NCI-H748 (cell line): ENCODE results near the gene SYT3.
"Not testable (repeated sequence)": the region's sequence is repeated elsewhere in the genome, so short reads cannot be mapped to it uniquely, and the experiment has no call there.

Experiments used
- DNase-seq: peaks from one replicate; lab custom pipeline; 2025; ENCODE audit not compliant: unreplicated experiment; lab: John Stamatoyannopoulos, UW

SYT3 gene

DNA sequence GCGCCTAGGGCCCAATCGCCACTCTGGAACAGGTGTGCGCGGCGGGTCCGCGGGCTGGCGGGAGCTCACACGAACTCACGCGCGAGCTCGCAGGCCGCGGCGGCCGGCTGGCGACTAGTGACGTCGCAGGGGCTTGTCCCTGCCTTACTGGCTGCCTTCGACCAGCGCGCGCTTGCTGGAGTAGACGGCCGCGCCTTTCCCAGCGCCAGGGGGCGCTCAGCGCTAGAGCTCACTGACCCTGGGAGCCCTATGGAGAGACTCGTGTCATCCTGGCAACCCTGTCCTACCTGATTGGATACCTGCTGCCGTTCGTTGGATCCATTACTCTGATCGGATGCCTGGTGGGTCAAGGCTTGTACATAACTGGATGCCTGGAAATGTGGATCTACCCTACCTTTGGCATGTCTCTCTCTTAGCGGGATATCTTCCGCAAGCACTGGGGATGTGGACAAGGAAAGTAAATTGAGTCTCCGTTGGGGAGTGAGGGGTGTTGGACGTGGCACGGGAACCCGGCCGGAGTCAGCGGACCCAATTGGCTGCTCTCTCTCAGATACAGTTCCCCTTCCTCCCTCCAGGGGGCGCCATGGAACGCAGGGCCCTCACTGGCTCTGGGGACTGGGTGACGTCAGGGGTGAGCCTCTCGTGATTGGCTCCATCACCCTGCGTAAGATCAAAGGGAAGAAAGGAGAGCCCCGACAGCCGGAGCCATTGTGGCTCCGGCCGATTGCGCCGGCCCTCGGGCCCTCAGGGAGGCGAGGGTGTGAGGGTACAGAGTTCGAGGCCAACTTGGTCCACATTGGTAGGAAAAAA, 35.2 kb downstream of the SYT3 start:
- not testable (repeated sequence) for DNase-seq

DNA sequence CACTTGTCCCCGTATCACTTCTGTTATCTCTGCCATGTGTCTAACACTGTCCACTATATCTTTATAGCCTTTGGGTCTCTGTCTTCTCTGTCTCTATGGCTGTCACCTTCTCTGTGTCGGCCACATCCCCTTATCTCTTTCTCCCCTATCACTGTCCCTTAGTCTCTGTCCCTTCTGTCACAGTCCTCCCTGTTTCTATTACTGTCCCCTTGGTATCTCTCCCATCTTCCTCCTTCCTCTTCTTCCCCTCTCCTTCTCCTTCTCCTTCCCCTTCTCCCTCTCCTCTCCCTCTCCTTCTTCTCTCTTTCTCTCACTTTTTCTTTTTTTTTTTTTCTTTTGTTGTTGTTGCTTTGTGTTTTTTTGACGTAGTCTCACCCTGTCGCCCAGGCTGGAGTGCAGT, 36.7 kb downstream of the SYT3 start:
- DNase-seq: no peak

DNA sequence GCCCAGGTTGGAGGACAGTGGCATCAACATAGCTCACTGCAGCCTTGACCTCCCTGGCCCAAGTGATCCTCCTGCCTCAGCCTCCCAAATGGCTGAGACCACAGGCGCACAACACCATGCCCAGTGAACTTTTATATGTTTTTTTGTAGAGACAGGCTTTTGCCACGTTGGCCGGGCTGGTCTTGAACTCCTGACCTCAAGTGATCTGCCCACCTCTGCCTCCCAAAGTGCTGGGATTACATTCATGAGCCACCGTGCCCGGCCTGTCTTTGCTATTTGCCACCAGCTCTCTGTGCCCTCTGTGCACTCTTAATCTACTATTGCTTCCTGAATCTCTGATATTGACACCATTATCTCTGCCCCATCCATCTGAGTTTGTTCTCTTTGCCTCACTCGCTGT, 37.2 kb downstream of the SYT3 start:
- DNase-seq: no peak

DNA sequence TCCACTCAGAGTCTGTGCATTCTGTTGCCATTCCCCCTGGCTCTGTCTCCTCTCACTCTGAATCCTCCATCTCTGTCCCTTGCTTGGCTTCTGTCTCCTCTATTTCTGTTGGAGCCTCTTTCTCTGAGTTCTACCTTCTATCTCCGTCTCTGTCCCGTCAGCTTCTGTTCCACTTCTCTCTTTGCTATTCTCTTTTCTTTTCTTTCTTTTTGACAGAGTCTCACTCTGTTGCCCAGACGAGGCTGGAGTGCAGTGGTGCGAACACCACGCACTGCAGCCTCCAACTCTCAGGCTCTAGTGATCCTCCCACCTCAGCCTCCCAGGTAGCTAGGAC, 37.6 kb downstream of the SYT3 start:
- no peak for DNase-seq

DNA sequence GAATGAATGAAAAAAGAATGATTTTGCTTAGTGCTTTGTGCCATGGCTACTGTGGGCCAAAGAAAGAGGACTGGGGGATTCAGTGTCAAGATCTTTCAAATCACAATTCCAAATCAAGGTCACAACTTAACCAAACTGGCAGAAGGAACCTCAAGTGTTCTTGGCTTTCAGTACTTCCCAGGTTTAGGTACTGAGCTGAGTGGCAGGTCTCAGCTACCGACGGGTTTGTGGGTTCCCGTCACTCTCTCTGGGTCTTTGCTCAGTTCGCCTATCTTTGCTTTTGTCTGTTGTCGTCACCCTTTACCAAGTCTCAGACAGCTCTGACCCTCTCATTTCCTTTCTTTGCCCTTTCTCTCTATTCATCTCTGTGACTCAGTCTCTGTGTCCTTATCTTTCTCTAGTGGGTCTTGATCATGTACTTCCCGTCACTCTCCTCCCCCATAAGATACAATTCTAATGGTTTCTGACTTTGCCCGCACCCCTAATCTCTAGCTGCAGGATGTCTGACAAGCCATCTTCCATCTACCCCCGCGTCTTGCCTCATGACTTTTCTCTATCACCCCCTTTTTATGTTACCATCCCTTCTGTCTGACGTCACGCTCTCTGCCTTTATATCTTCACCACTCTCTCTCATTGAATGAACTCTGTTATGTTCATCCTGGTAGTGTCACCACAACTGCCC, 38.1 kb downstream of the SYT3 start:
- DNase-seq: no peak

DNA sequence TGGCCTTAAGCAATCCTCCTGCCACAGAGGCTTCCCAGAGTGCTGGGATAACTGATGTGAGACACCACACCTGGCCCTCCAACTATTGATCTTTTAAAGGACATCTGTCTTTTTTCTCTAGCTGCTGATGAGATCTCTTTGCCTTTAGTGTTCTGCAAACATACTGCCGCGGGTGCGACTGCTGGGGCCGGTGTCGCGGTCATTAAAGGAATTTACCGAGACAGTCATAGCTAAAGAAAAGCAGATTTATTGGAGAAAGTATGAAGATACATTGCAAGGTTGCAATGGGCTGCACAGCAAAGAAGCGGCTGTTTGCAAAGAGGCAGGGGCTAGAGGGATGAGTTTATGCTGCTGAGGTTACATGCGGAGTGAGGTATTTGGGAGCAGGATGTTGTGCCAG, 40.3 kb downstream of the SYT3 start:
- no peak for DNase-seq

DNA sequence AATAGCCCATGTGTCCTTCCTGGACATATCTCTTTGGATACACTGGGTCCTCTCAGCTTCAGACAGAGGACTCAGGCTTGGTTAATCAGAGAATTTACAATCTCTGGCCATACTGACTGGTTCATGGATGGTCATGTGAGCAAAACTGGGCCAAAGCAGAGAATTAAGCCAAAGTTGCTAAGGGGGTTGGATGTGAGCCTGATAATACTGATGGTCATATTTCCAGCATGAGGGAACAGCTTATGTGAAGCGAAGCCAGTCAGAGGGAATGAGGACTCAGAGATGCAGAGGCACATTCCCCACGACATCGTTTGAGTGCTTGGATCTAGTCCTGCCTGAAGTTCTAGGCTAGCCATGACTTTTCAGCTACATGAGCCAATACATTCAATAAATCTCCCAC, 49.5 kb downstream of the SYT3 start:
- no peak for DNase-seq

DNA sequence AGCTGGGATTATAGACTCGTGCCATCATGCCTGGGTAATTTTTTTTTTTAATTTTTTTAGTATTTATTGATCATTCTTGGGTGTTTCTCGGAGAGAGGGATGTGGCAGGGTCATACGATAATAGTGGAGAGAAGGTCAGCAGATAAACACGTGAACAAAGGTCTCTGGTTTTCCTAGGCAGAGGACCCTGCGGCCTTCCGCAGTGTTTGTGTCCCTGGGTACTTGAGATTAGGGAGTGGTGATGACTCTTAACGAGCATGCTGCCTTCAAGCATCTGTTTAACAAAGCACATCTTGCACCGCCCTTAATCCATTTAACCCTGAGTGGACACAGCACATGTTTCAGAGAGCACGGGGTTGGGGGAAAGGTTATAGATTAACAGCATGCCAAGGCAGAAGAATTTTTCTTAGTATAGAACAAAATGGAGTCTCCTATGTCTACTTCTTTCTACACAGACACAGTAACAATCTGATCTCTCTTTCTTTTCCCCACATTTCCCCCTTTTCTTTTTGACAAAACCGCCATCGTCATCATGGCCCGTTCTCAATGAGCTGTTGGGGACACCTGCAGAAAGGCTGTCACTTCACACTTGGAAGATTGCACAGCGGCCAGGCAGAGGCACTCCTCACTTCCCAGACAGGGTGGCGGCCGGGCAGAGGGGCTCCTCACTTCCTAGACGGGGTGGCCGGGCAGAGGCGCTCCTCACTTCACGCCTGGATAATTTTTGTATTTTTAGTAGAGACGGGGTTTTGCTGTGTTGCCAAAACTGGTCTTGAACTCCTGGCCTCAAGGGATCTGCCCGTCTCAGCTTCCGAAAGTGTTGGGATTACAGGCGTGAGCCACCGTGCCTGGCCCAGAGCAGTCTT, 57.7 kb downstream of the SYT3 start:
- not testable (repeated sequence) for DNase-seq

DNA sequence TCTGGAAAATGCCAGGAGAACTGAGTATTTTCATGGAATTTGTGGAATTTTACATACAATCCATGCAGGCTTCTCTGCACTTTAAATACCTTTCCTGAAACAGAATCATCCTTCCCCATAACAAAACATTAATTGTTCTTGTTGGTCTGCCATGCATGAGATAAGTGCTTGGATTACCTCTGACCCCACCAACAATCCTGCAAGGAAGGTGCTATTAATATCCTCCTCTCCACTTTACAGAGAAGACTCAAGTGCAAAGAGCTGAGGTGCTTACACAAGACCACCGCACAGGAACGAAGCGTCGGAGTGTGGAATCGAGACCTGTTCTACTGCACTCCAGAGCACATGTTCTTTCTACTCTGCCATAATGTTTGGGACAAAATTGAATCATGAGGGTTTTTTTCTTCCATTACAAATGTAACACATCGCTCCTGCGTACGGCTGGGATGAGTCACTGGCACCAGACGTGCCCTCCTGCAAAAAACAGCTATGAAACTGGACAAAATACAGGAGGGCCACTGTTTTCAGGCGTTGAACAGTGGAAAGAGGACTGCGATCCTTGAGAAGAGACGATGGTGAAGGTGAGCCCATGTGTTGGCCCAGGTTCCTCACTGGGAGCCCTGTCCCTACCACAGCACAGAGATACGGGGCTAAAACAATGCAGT, 58.6 kb downstream of the SYT3 start:
- DNase-seq: no peak

DNA sequence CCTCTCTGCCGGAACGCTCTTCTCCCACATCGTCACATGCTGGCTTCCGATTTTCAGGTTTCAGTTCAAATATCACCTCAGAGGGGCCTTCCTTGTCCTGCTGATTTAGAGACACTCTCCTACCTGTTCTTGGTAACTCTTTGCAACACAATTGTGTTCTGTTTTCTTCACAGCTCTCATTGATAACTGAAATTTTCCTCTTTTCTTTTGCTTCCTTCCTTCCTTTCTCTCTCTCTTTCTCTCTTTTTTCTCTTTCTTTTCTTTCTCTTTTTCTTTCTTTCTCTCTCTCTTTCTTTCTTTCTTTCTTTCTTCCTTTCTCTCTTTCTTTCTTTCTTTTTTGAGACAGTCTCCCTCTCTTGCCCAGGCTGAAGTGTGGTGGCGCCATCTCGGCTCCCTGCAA, 59.4 kb downstream of the SYT3 start:
- no peak for DNase-seq

DNA sequence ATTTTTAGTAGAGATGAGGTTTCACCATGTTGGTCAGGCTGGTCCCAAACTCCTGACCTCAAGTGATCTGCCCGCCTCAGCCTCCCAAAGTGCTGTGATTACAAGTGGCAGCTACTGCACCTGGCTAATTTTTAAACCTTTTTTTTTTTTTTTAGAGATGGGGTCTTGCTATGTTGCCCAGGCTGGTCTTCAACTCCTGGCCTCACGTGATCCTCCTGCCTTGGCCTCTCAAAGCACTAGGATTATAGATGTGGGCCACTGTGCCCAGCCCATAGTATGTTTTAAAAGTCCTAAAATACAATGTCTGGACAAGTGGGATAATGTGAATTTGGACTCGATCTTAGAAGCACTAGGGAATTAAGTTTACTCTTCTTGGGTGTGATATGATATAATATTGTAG, 62.9 kb downstream of the SYT3 start:
- not testable (repeated sequence) for DNase-seq

DNA sequence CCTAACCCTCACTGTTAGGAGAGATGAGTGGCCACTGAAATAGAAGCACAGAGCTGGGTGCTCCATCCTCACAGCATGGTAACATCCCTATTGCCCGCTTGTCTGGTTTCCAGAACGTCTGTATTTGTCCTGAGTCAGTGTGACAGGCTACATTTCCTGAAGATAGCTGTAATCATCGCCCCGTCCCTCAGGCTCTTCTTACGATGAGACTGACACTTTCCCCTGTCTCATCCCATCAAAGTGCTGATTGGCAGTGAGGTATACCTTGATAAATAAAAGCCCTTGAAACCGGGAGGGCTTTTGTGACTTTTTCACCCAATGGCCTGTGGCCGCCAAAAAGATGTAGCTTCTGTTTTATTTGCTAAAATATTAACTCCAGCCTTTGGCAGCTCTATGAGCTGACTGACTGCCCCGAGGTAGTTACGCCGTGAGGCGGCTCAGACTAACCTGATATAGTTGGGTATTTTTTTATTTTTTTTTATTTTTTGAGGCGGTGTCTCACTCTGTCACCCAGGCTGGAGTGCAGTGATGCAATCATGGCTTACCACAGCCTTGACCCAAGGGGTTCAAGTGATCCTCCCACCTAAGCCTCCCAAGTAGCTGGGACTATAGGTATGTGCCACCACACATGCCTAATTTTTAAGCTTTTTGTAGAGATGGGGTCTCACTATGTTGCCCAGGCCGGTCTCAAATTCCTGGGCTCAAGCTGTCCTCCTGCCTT, 65.8 kb downstream of the SYT3 start:
- no peak for DNase-seq
